Measurements from ENCODE around the gene RSPRY1. TPM values are rescaled to one million over a fixed set of nuclear protein-coding genes. Genes with fewer than 3 reads are reported as not detected.

Gene RSPRY1
- total RNA-seq, 1 donor: 64.8 TPM

GRCh38 chr16:57258910-57259475 lies 72.9 kb downstream of the RSPRY1 start:
- TF ChIP-seq, protein P1, sequence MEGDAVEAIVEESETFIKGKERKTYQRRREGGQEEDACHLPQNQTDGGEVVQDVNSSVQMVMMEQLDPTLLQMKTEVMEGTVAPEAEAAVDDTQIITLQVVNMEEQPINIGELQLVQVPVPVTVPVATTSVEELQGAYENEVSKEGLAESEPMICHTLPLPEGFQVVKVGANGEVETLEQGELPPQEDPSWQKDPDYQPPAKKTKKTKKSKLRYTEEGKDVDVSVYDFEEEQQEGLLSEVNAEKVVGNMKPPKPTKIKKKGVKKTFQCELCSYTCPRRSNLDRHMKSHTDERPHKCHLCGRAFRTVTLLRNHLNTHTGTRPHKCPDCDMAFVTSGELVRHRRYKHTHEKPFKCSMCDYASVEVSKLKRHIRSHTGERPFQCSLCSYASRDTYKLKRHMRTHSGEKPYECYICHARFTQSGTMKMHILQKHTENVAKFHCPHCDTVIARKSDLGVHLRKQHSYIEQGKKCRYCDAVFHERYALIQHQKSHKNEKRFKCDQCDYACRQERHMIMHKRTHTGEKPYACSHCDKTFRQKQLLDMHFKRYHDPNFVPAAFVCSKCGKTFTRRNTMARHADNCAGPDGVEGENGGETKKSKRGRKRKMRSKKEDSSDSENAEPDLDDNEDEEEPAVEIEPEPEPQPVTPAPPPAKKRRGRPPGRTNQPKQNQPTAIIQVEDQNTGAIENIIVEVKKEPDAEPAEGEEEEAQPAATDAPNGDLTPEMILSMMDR (IDR thresholded peaks at IDR 0.05; ENCODE audit: insufficient read depth, low read depth, low read length): no peak
- H3K4me3 ChIP-seq (ENCODE audit: low read depth, low read length): no peak overlapping the region
- DNase-seq (ENCODE audit: low read depth): no peak

- peak; percentile 73 for DNase-seq (ENCODE audit: low read depth)
- TF ChIP-seq, protein P1 (IDR thresholded peaks at IDR 0.05; ENCODE audit: insufficient read depth, low read depth, low read length): no peak
- H3K4me3 ChIP-seq (ENCODE audit: low read depth, low read length): no peak overlapping the region
Measured at GRCh38 chr16:57260294-57260929, 74.3 kb downstream of the RSPRY1 start.

DNA sequence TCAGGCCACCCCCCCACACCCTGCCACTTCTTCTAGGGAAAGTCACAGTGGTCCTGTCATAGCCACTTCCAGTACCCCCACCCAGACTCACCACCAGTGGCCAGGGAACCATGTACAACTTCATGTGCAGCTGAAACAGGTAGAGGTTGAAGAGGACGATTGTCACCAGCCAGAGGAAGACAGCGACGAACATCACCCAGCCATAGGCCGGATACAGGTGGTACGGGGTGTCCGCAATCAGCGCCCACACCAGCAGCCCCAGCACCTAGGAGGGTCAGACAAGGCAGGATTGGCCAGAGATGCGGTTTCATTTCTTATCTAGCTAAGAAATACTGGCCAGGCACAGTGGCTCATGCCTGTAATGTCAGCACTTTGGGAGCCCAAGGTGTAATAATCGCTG lies 75.7 kb downstream of the RSPRY1 start:
- DNase-seq (ENCODE audit: low read depth): no peak
- no peak overlapping the region for H3K4me3 ChIP-seq (ENCODE audit: low read depth, low read length)
- TF ChIP-seq, protein P1 (IDR thresholded peaks at IDR 0.05; ENCODE audit: insufficient read depth, low read depth, low read length): no peak

DNA sequence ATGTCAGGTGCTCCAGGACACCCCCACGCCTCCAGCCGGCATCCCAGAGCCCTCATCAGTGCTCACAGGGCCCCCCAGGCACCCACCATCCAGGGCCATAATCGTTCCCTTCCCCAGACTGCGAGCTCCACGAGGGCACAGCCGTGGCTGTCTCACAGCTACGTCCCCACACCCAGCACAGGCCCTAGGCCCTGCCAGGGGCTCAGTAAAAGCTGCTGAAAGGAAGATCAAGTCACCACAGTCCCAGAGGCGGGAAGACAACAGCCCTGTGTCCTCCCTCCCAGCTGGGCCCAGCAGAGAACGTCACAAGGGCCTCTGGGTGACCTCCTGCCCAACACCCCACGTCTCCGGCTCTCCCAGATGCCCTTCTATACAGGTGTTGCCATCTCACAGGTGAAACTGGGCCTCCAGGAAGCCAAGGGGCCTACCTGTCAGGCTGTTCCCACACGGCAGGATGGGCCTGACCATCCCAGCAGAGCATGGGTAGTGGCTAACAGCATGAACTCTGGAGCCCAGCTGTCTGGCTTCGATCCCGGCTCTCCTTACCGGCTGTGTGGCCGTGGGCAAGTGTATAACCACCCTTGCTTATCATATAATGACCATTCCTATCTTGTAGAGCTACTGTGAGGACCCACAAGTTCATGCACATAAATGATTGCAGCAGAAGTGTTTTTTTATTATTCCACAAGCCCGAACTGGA lies 76.9 kb downstream of the RSPRY1 start:
- no peak for DNase-seq (ENCODE audit: low read depth)
- no peak overlapping the region for H3K4me3 ChIP-seq (ENCODE audit: low read depth, low read length)
- TF ChIP-seq, protein P1 (IDR thresholded peaks at IDR 0.05; ENCODE audit: insufficient read depth, low read depth, low read length): no peak

- DNase-seq (ENCODE audit: low read depth): no peak
- TF ChIP-seq, protein P1 (IDR thresholded peaks at IDR 0.05; ENCODE audit: insufficient read depth, low read depth, low read length): no peak
- no peak overlapping the region for H3K4me3 ChIP-seq (ENCODE audit: low read depth, low read length)
Measured at GRCh38 chr16:57263541-57264351, 77.6 kb downstream of the RSPRY1 start.

- no peak overlapping the region for H3K4me3 ChIP-seq (ENCODE audit: low read depth, low read length)
- DNase-seq (ENCODE audit: low read depth): no peak
- TF ChIP-seq, protein P1 (IDR thresholded peaks at IDR 0.05; ENCODE audit: insufficient read depth, low read depth, low read length): no peak
Measured at GRCh38 chr16:57264381-57264780, 78.3 kb downstream of the RSPRY1 start.
